GM12872 (cell line): ENCODE data around the gene WNT1.

Source experiments
- CTCF ChIP-seq: IDR thresholded peaks from 3 replicates; pipeline ENCODE4 v1.5.1; 2011; ENCODE audit warnings: low read depth, mild to moderate bottlenecking, low read length, moderate library complexity; ENCODE audit not compliant: insufficient read depth

WNT1 gene

GRCh38 chr12:49015196-49015595 is 37.1 kb downstream of the WNT1 start:
- TF ChIP-seq CTCF, result no peak

GRCh38 chr12:49017891-49018260 is 39.8 kb downstream of the WNT1 start:
- no peak for TF ChIP-seq CTCF

- peak; percentile 64 for TF ChIP-seq CTCF
Observed at GRCh38 chr12:49018261-49019119, 40.4 kb downstream of the WNT1 start, which contains the start of gene PRKAG1. Gene PRKAG1, minus strand, starts transcription at chr12:49018776. Its CDS starts 36 bp downstream, at chr12:49018740.

GRCh38 chr12:49019120-49019430 is 41.0 kb downstream of the WNT1 start:
- TF ChIP-seq CTCF, result no peak

- TF ChIP-seq CTCF, result peak; percentile 69
Observed at GRCh38 chr12:49019443-49020324, 41.6 kb downstream of the WNT1 start.

- TF ChIP-seq CTCF, result no peak
Observed at GRCh38 chr12:49020441-49020840, 42.3 kb downstream of the WNT1 start.

- TF ChIP-seq CTCF, result no peak
Observed at GRCh38 chr12:49021292-49021915, 43.3 kb downstream of the WNT1 start.
